CD4-positive, CD25-positive, alpha-beta regulatory T cell (primary cell): ENCODE results near the gene SMC2. TPM values are rescaled to one million over a fixed set of nuclear protein-coding genes. Genes with fewer than 3 reads are reported as not detected.
A peak's percentile ranks its signal among the peaks of the same experiment; 100 is the strongest.

Experiments used
- ATAC-seq, 2 donors: fragments of 150-1000 bp; cut with Tn5 transposase; one replicate each; pipeline ENCODE4 v1.10.0; 2021; ENCODE audit warnings: low read depth in 2 of 2, moderate number of reproducible peaks in 2 of 2, moderate library complexity in 1 of 2
- DNase-seq, 3 donors: peaks; one replicate each; pipeline versions ENCODE4 v3.0.0 to v3.0.0-alpha.2; 2012 to 2022; ENCODE audit warnings: mixed read lengths in 1 of 3
- H3K27ac ChIP-seq: one replicate; pipeline ENCODE4 v1.7.0; 2013; ENCODE audit warnings: mild to moderate bottlenecking, low read length; ENCODE audit not compliant: insufficient read depth, poor library complexity, severe bottlenecking
- H3K27me3 ChIP-seq: one replicate; pipeline ENCODE4 v1.7.0; 2013; ENCODE audit warnings: low read length; ENCODE audit not compliant: control insufficient read depth, insufficient read depth
- H3K36me3 ChIP-seq: one replicate; pipeline ENCODE4 v1.7.0; 2013; ENCODE audit warnings: mild to moderate bottlenecking, low read length, moderate library complexity; ENCODE audit not compliant: control insufficient read depth, insufficient read depth
- H3K4me1 ChIP-seq: 2 replicates; pipeline ENCODE4 v1.7.0; 2013; ENCODE audit warnings: mild to moderate bottlenecking, low read length; ENCODE audit not compliant: insufficient read depth, control insufficient read depth, poor library complexity, severe bottlenecking
- H3K4me3 ChIP-seq: one replicate; pipeline ENCODE4 v1.7.0; 2013; ENCODE audit warnings: low read depth, mild to moderate bottlenecking, low read length, moderate library complexity
- H3K9me3 ChIP-seq, 2 experiments: 1 replicate in 1 of 2; 2 replicates in 1 of 2; pipeline ENCODE4 v1.7.0; 2013; ENCODE audit warnings: low read length in 2 of 2, mild to moderate bottlenecking in 1 of 2, moderate library complexity in 1 of 2; ENCODE audit not compliant: control insufficient read depth in 2 of 2
- H3K27ac Mint-ChIP-seq, 3 donors: one replicate each; pipeline ENCODE4 v1.8.0; 2020 to 2022; ENCODE audit warnings: mild to moderate bottlenecking in 3 of 3, mixed read lengths in 3 of 3, moderate library complexity in 2 of 3
- H3K27me3 Mint-ChIP-seq: one replicate; pipeline ENCODE4 v1.8.0; 2022; ENCODE audit warnings: mild to moderate bottlenecking, mixed read lengths
- H3K36me3 Mint-ChIP-seq: one replicate; pipeline ENCODE4 v1.8.0; 2020; ENCODE audit warnings: mixed read lengths
- H3K4me1 Mint-ChIP-seq, 4 donors: one replicate each; pipeline ENCODE4 v1.8.0; 2020 to 2022; ENCODE audit warnings: mixed read lengths in 4 of 4, mild to moderate bottlenecking in 1 of 4
- H3K4me3 Mint-ChIP-seq, 4 donors: one replicate each; pipeline ENCODE4 v1.8.0; 2020 to 2022; ENCODE audit warnings: mild to moderate bottlenecking in 4 of 4, mixed read lengths in 4 of 4, moderate library complexity in 3 of 4
- H3K9me3 Mint-ChIP-seq, 7 donors: one replicate each; pipeline ENCODE4 v1.8.0; 2020 to 2022; ENCODE audit warnings: mixed read lengths in 7 of 7, mild to moderate bottlenecking in 3 of 7, moderate library complexity in 2 of 7
- polyA plus RNA-seq, 4 donors: library from polyadenylated mRNA; unstranded; fragments of 300-500 nt; fragmentation: Illumina TruSeq; gene quantifications; one replicate each; pipeline ENCODE4 v1.2.3, GENCODE V29; 2021
- total RNA-seq: library from RNA; stranded (reverse); gene quantifications from one replicate; pipeline ENCODE4 v1.2.3, GENCODE V29; 2022

The SMC2 gene
- total and polyA plus RNA-seq, 5 donors from 2014 or later, result 6.2 to 9.8 (median 7.7) TPM

GRCh38 chr9:104075801-104076753 is 18.0 kb upstream of the SMC2 start:
- no peak overlapping the region for H3K4me3 Mint-ChIP-seq
- H3K4me3 ChIP-seq, result no peak overlapping the region
- peaks cover 42% of the 10 kb centered on the region for H3K27me3 Mint-ChIP-seq
- DNase-seq (no peak), ATAC-seq (no peak)
- no peak overlapping the region for H3K27ac ChIP-seq
- peaks cover 0 to 9% (median 4%) of the 10 kb centered on the region in 7 donors for H3K9me3 Mint-ChIP-seq
- no peaks in the 10 kb centered on the region for H3K4me1 ChIP-seq
- no peaks in the 10 kb centered on the region for H3K36me3 ChIP-seq
- H3K9me3 ChIP-seq, result peaks cover 0 to 8% of the 10 kb centered on the region in 2 experiments
- H3K27ac Mint-ChIP-seq, result no peak overlapping the region
- no peaks in the 10 kb centered on the region for H3K36me3 Mint-ChIP-seq
- H3K27me3 ChIP-seq, result peaks cover 12% of the 10 kb centered on the region
- H3K4me1 Mint-ChIP-seq, result no peaks in the 10 kb centered on the region

GRCh38 chr9:104078596-104078995 is 15.5 kb upstream of the SMC2 start:
- Histone ChIP-seq H3K27me3 (peaks cover 10% of the 10 kb centered on the region), H3K36me3 (no peaks in the 10 kb centered on the region), H3K27ac (no peak overlapping the region), H3K4me3 (no peak overlapping the region), H3K4me1 (no peaks in the 10 kb centered on the region), H3K9me3 (peaks cover 0 to 14% of the 10 kb centered on the region in 2 experiments)
- Mint-ChIP-seq H3K4me3 (no peak overlapping the region), H3K27me3 (peaks cover 44% of the 10 kb centered on the region), H3K27ac (peak overlapping the region in 1 of 3 donors; percentile 56), H3K36me3 (no peaks in the 10 kb centered on the region), H3K4me1 (no peaks in the 10 kb centered on the region), H3K9me3 (peaks cover 0 to 15% (median 4%) of the 10 kb centered on the region in 7 donors)
- DNase-seq (no peak), ATAC-seq (no peak)

- Mint-ChIP-seq H3K4me3 (no peak overlapping the region), H3K4me1 (no peaks in the 10 kb centered on the region), H3K27ac (no peak overlapping the region), H3K27me3 (peaks cover 55% of the 10 kb centered on the region), H3K9me3 (peaks cover 0 to 15% (median 4%) of the 10 kb centered on the region in 7 donors), H3K36me3 (no peaks in the 10 kb centered on the region)
- no peaks in the 10 kb centered on the region for H3K4me1 ChIP-seq
- H3K4me3 ChIP-seq, result no peak overlapping the region
- no peak for DNase-seq
- H3K27ac ChIP-seq, result no peak overlapping the region
- H3K27me3 ChIP-seq, result peaks cover 3% of the 10 kb centered on the region
- ATAC-seq, result no peak
- peaks cover 0 to 14% of the 10 kb centered on the region in 2 experiments for H3K9me3 ChIP-seq
- H3K36me3 ChIP-seq, result no peaks in the 10 kb centered on the region
Measured at GRCh38 chr9:104080983-104081382, 13.1 kb upstream of the SMC2 start.

DNA sequence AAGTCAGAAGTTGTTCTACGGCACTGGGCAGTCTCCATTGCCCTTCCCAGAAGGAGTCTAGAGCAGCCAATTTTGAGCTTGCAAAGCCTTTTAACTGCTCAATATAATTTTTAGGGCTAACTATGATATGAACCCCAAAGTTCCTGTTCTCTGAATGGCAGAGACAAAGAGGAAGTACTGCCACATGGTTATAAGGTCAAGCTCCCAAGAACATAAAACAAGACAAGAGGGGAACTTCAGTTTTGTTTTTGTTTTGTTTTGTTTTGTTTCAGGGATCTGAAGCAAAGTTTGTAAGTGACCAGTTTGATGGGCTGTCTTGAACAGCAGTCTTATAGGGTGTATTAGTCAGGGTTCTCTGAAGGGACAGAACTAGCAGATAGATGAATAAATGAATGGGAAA is 11.9 kb upstream of the SMC2 start:
- no peaks in the 10 kb centered on the region for H3K4me1 Mint-ChIP-seq
- DNase-seq, result no peak
- peaks cover 0 to 15% (median 4%) of the 10 kb centered on the region in 7 donors for H3K9me3 Mint-ChIP-seq
- H3K27ac ChIP-seq, result no peak overlapping the region
- H3K4me3 ChIP-seq, result no peak overlapping the region
- H3K36me3 ChIP-seq, result no peaks in the 10 kb centered on the region
- peaks cover 59% of the 10 kb centered on the region for H3K27me3 Mint-ChIP-seq
- H3K4me1 ChIP-seq, result no peaks in the 10 kb centered on the region
- no peak overlapping the region for H3K27ac Mint-ChIP-seq
- H3K9me3 ChIP-seq, result peaks cover 0 to 14% of the 10 kb centered on the region in 2 experiments
- no peaks in the 10 kb centered on the region for H3K36me3 Mint-ChIP-seq
- H3K27me3 ChIP-seq, result peaks cover 3% of the 10 kb centered on the region
- ATAC-seq, result no peak
- H3K4me3 Mint-ChIP-seq, result no peak overlapping the region

DNA sequence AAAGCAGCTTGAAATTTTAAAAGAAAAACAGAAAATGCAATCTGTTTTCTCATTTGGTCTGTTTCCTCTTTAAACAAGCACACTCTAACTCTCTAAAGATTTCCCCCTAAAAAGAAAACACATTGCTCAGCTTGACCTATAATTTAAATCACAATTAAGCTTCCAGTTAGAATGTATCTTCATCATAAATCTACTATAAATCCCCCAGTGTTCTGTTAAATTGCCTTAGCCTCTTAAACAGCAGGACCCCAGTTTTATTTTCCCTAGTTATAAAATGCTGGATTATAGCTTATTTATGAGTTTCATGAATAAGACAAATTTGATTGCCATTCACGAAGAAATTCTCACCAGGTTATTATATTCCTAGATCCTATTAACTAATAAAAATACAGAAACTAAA is 8.6 kb upstream of the SMC2 start:
- H3K27ac ChIP-seq, result no peak overlapping the region
- H3K36me3 ChIP-seq, result no peaks in the 10 kb centered on the region
- Mint-ChIP-seq H3K27me3 (peaks cover 43% of the 10 kb centered on the region), H3K36me3 (no peaks in the 10 kb centered on the region), H3K4me3 (no peak overlapping the region), H3K4me1 (peaks cover 0 to 3% (median 1%) of the 10 kb centered on the region in 4 donors), H3K27ac (no peak overlapping the region), H3K9me3 (peaks cover 0 to 10% (median 0%) of the 10 kb centered on the region in 7 donors)
- no peak for DNase-seq
- H3K4me3 ChIP-seq, result no peak overlapping the region
- H3K4me1 ChIP-seq, result no peaks in the 10 kb centered on the region
- H3K9me3 ChIP-seq, result peaks cover 0 to 11% of the 10 kb centered on the region in 2 experiments
- ATAC-seq, result no peak
- H3K27me3 ChIP-seq, result peaks cover 10% of the 10 kb centered on the region

- peak overlapping the region in 1 of 4 donors; percentile 36 for H3K4me3 Mint-ChIP-seq
- H3K4me1 ChIP-seq, result peaks cover 5% of the 10 kb centered on the region
- DNase-seq (no peak), ATAC-seq (no peak)
- no peaks in the 10 kb centered on the region for H3K36me3 Mint-ChIP-seq
- H3K9me3 ChIP-seq, result no peaks in the 10 kb centered on the region
- no peak overlapping the region for H3K4me3 ChIP-seq
- H3K27me3 ChIP-seq, result peaks cover 10% of the 10 kb centered on the region
- H3K4me1 Mint-ChIP-seq, result peaks cover 8 to 21% (median 12%) of the 10 kb centered on the region in 4 donors
- H3K27ac Mint-ChIP-seq, result no peak overlapping the region
- H3K27ac ChIP-seq, result no peak overlapping the region
- H3K9me3 Mint-ChIP-seq, result no peaks in the 10 kb centered on the region
- no peaks in the 10 kb centered on the region for H3K36me3 ChIP-seq
- peaks cover 32% of the 10 kb centered on the region for H3K27me3 Mint-ChIP-seq
Measured at GRCh38 chr9:104087894-104088293, 6.2 kb upstream of the SMC2 start.

DNA sequence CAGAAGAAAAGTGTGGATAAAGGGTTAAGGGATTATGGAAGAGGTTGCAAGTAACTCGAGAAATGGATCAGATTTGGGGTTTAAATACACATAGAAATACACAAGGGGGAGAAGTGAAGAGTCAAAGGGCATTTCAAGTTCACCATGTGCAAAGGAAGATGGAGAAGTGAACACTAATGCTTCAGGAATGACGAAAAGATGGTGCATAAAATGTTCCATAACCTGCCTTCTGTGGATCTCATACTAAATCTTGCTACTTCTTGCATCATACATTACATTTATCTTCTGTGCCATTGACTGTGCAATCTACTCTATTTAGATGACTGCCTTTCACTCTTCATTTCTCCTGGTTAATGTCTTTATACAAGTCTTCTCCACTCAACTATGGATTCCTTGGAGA is 5.7 kb upstream of the SMC2 start:
- H3K27ac ChIP-seq, result no peak overlapping the region
- H3K4me3 ChIP-seq, result no peak overlapping the region
- Mint-ChIP-seq H3K27me3 (peaks cover 32% of the 10 kb centered on the region), H3K4me1 (peaks cover 8 to 26% (median 16%) of the 10 kb centered on the region in 4 donors), H3K27ac (no peak overlapping the region), H3K9me3 (no peaks in the 10 kb centered on the region), H3K4me3 (no peak overlapping the region), H3K36me3 (no peaks in the 10 kb centered on the region)
- H3K36me3 ChIP-seq, result no peaks in the 10 kb centered on the region
- no peaks in the 10 kb centered on the region for H3K9me3 ChIP-seq
- ATAC-seq (no peak), DNase-seq (no peak)
- H3K27me3 ChIP-seq, result peaks cover 10% of the 10 kb centered on the region
- H3K4me1 ChIP-seq, result peaks cover 10% of the 10 kb centered on the region
